Spleen (tissue), 11 donors: Measurements from ENCODE around the gene EML6. TPM values are rescaled to one million over a fixed set of nuclear protein-coding genes. Genes with fewer than 3 reads are reported as not detected.
A peak's percentile ranks its signal among the peaks of the same experiment; 100 is the strongest.

ENCODE experiments used
- DNase-seq: peaks from one replicate; pipeline ENCODE4 v3.0.0-alpha.2; 2020
- H3K27ac ChIP-seq, 8 donors: fragments of 200-600 bp; sonication (generic) in 7 of 8; 1 replicate in 4 of 8; 2 replicates in 4 of 8; pipeline versions ENCODE4 v1.5.0 to v1.8.0; 2016 to 2021; ENCODE audit warnings: inconsistent platforms in 4 of 8, mild to moderate bottlenecking in 4 of 8, moderate library complexity in 1 of 8
- H3K27me3 ChIP-seq, 7 donors: fragments of 200-600 bp; sonication (generic) in 6 of 7; replicated peaks in 1 of 7; 1 replicate in 4 of 7; 2 replicates in 3 of 7; pipeline versions ENCODE4 v1.5.0 to v1.8.0; 2016 to 2021; ENCODE audit warnings: inconsistent platforms in 3 of 7, mild to moderate bottlenecking in 1 of 7
- H3K36me3 ChIP-seq, 6 donors: fragments of 200-600 bp; sonication (generic) in 5 of 6; 1 replicate in 4 of 6; 2 replicates in 2 of 6; pipeline versions ENCODE4 v1.5.0 to v1.8.0; 2016 to 2021; ENCODE audit warnings: inconsistent platforms in 2 of 6
- H3K4me1 ChIP-seq, 6 donors: fragments of 200-600 bp; sonication (generic) in 5 of 6; 1 replicate in 3 of 6; 2 replicates in 3 of 6; pipeline versions ENCODE4 v1.5.0 to v1.8.0; 2016 to 2021; ENCODE audit warnings: inconsistent platforms in 3 of 6
- H3K4me3 ChIP-seq, 8 donors: fragments of 200-600 bp; sonication (generic) in 7 of 8; 1 replicate in 4 of 8; 2 replicates in 4 of 8; pipeline versions ENCODE4 v1.5.0 to v1.8.0; 2016 to 2021; ENCODE audit warnings: inconsistent platforms in 4 of 8, mild to moderate bottlenecking in 4 of 8, moderate library complexity in 2 of 8
- H3K9me3 ChIP-seq, 8 donors: fragments of 200-600 bp; sonication (generic) in 7 of 8; 1 replicate in 4 of 8; 2 replicates in 4 of 8; pipeline versions ENCODE4 v1.5.0 to v1.8.0; 2016 to 2021; ENCODE audit warnings: inconsistent platforms in 4 of 8
- CTCF ChIP-seq, 11 experiments: fragments of 200-600 bp in 7 of 11; fragments of 450-650 bp in 4 of 11; sonication (generic) in 4 of 11; IDR thresholded peaks in 8 of 11; conservative IDR thresholded peaks in 3 of 11; 1 replicate in 7 of 11; 2 replicates in 4 of 11; pipeline versions ENCODE4 v1.4.0 to v1.8.0; 2016 to 2021; ENCODE audit warnings: antibody characterized with exemption in 11 of 11, inconsistent platforms in 4 of 11, mild to moderate bottlenecking in 1 of 11
- POLR2A ChIP-seq, 3 donors: fragments of 450-650 bp; IDR thresholded peaks; one replicate each; pipeline ENCODE4 v1.5.1; 2017; ENCODE audit warnings: antibody characterized with exemption in 3 of 3, mild to moderate bottlenecking in 1 of 3
- POLR2AphosphoS5 ChIP-seq, 3 donors: sonication (generic); formaldehyde crosslinking; IDR thresholded peaks; one replicate each; pipeline ENCODE4 v1.5.1; 2017; ENCODE audit warnings: antibody characterized with exemption in 3 of 3
- WGBS, 5 donors: extraction: QIAGEN DNeasy Blood & Tissue Kit in 3 of 5; methylation state at CpG; one replicate each; pipeline versions ENCODE4 v1.1.5 to v1.1.7; 2013 to 2018; 5-methylcytosine and 5-hydroxymethylcytosine counted together
- intact Hi-C: fragments of 100-400 bp; cut with DNase I; formaldehyde crosslinking; loops from one replicate; pipeline ENCODE4 v1.15.0; 2023; ENCODE audit warnings: low total_unique reads
- polyA plus RNA-seq, 3 donors: library from polyadenylated mRNA; stranded (reverse); fragments of 200-250 nt; gene quantifications; one replicate each; pipeline ENCODE4 v1.2.1, GENCODE V29; 2013
- total RNA-seq, 7 donors: library from RNA; depleted of rRNA in 3 of 7; stranded (reverse); fragments of >200 nt in 3 of 7; fragmentation: NEBNext Ultra II Directional in 4 of 7; extraction: Animal tissue kit (Norgen Biotek cat#: 25700) in 4 of 7; gene quantifications; one replicate each; pipeline versions ENCODE4 v1.1.0 to v1.2.1, GENCODE V29; 2016 to 2021
- donor health status: healthy with polysubstance abuse.
- donor health status: DM: no; HTN: no; CAD: no; lungs with moderate emphysema.
- donor health status: DM: no; HTN: no; CAD: no.
- donor health status: Bipolar disorder and iron deficiency.
- donor health status: healthy.
- donor health status: DM: no; HTN: no; CAD: no.
- donor health status: DM: yes; HTN: yes; CAD: no.

Gene EML6
- total and polyA plus RNA-seq, 10 donors, result 4.7 to 18.2 (median 7.6) TPM

- WGBS, 5 donors, result 81 to 95% (median 88%) methylated on average over 2 of the region's 2 CpGs
- intact Hi-C loops, result loop anchor here (5.0 to 10.0 kb wide), 2 partner anchors 174 to 596 kb away; no protein-coding TSS in a partner anchor
These were observed 22.4 kb upstream of the EML6 start for GRCh38 chr2:54701029-54701428.

GRCh38 chr2:54704238-54704637 lies 19.2 kb upstream of the EML6 start:
- H3K27ac ChIP-seq, result no peak overlapping the region
- peaks cover 0 to 17% (median 9%) of the 10 kb centered on the region in 7 donors for H3K27me3 ChIP-seq
- WGBS, 5 donors, result 92 to 97% (median 93%) methylated on average over 1 of the region's 1 CpG
- no peak overlapping the region for H3K4me3 ChIP-seq
- no peak for DNase-seq
- intact Hi-C loops, result loop anchor here (5.0 to 10.0 kb wide), 2 partner anchors 177 to 599 kb away; no protein-coding TSS in a partner anchor
- peaks cover 0 to 14% (median 11%) of the 10 kb centered on the region in 6 donors for H3K4me1 ChIP-seq
- H3K9me3 ChIP-seq, result no peaks in the 10 kb centered on the region
- H3K36me3 ChIP-seq, result no peaks in the 10 kb centered on the region
- no peak for TF ChIP-seq POLR2AphosphoS5 (IDR thresholded peaks at IDR 0.05)
- no peak for TF ChIP-seq CTCF (IDR thresholded peaks at IDR 0.05 in 8 of 11, conservative IDR thresholded peaks at IDR 0.05 in 3 of 11)
- no peak for TF ChIP-seq POLR2A (IDR thresholded peaks at IDR 0.05)

More at GRCh38 chr2:54701029-54701428, 22.4 kb upstream of the EML6 start:
- Histone ChIP-seq H3K4me3 (no peak overlapping the region), H3K27me3 (no peaks in the 10 kb centered on the region), H3K36me3 (no peaks in the 10 kb centered on the region), H3K27ac (no peak overlapping the region), H3K4me1 (peaks cover 0 to 4% (median 0%) of the 10 kb centered on the region in 6 donors), H3K9me3 (no peaks in the 10 kb centered on the region)
- TF ChIP-seq CTCF (IDR thresholded peaks at IDR 0.05 in 8 of 11, conservative IDR thresholded peaks at IDR 0.05 in 3 of 11) (no peak), POLR2A (IDR thresholded peaks at IDR 0.05) (no peak), POLR2AphosphoS5 (IDR thresholded peaks at IDR 0.05) (no peak)
- no peak for DNase-seq

- 8 to 17% (median 12%) methylated on average over 3 of the region's 3 CpGs for WGBS, 5 donors
- intact Hi-C loops, result loop anchor here (5.0 to 10.0 kb wide), 2 partner anchors 178 to 600 kb away; no protein-coding TSS in a partner anchor
- TF ChIP-seq POLR2A (IDR thresholded peaks at IDR 0.05), result no peak
- peak in 10 of 11 experiments; percentile 43 to 76 (median 64) for TF ChIP-seq CTCF (IDR thresholded peaks at IDR 0.05 in 8 of 11, conservative IDR thresholded peaks at IDR 0.05 in 3 of 11)
- no peak for TF ChIP-seq POLR2AphosphoS5 (IDR thresholded peaks at IDR 0.05)
- no peaks in the 10 kb centered on the region for H3K9me3 ChIP-seq
- peaks cover 0 to 24% (median 12%) of the 10 kb centered on the region in 7 donors for H3K27me3 ChIP-seq
- no peak overlapping the region for H3K27ac ChIP-seq
- no peak for DNase-seq
- H3K36me3 ChIP-seq, result no peaks in the 10 kb centered on the region
- H3K4me3 ChIP-seq, result no peak overlapping the region
- H3K4me1 ChIP-seq, result peaks cover 0 to 18% (median 14%) of the 10 kb centered on the region in 6 donors
These were observed 18.5 kb upstream of the EML6 start for GRCh38 chr2:54704688-54705605.

- TF ChIP-seq POLR2AphosphoS5 (IDR thresholded peaks at IDR 0.05), result no peak
- TF ChIP-seq POLR2A (IDR thresholded peaks at IDR 0.05), result no peak
- no peak for TF ChIP-seq CTCF (IDR thresholded peaks at IDR 0.05 in 8 of 11, conservative IDR thresholded peaks at IDR 0.05 in 3 of 11)
- Histone ChIP-seq H3K4me3 (no peak overlapping the region), H3K27ac (no peak overlapping the region), H3K9me3 (no peaks in the 10 kb centered on the region), H3K4me1 (peaks cover 0 to 18% (median 14%) of the 10 kb centered on the region in 6 donors), H3K36me3 (no peaks in the 10 kb centered on the region), H3K27me3 (peaks cover 0 to 30% (median 12%) of the 10 kb centered on the region in 7 donors)
- WGBS, 5 donors, result 93 to 97% (median 97%) methylated on average over 1 of the region's 1 CpG
- DNase-seq, result no peak
- intact Hi-C loops, result loop anchor here (10.0 kb wide), 1 partner anchor 602 kb away; no protein-coding TSS in a partner anchor
These were observed 16.8 kb upstream of the EML6 start for GRCh38 chr2:54706622-54707021.
